ENCODE data around the gene PDE4D.

Gene PDE4D

GRCh38 chr5:59238126-59238902, 655.2 kb downstream of the PDE4D start:
- no peak for DNase-seq

DNA sequence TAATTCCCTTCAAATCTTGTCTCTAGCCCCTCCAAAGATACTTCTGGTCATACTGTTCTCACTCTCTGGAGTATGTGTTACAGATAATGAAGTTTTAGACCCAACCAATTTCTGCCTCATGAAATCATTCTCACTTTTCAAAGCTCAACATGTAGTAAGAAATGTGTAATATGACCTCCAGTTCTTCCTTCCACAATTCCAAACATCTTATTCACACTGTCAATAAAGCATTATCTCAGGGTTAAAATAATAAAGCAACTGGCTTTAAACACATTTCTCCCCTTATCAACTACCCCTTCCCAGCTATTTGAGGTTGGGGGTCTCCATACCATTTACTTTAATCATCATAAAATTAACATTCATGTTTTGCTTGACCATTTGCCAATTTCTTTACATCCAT, 656.5 kb downstream of the PDE4D start:
- no peak for DNase-seq

GRCh38 chr5:59236448-59236847, 657.1 kb downstream of the PDE4D start:
- no peak for DNase-seq

DNA sequence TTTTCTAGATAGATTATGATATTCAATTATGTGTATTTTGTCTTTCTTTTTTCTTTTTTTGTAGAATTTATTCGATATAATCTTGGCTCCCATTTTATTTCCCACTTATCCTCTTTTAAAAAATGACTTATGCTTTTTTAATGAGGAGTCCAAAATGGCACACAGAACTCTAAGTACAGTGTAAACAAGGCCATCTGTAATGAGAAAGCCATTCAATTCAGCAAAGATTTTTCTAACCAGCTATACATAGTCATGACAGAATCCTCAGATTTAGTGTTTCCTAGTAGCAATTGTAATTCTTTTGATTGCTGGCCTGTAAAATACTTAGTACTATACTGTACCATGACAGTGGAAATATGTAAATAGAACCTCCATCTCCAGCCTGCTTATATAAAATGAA, 659.3 kb downstream of the PDE4D start:
- DNase-seq = no peak

- no peak for DNase-seq
These were observed 662.1 kb downstream of the PDE4D start for GRCh38 chr5:59231221-59231931.

DNA sequence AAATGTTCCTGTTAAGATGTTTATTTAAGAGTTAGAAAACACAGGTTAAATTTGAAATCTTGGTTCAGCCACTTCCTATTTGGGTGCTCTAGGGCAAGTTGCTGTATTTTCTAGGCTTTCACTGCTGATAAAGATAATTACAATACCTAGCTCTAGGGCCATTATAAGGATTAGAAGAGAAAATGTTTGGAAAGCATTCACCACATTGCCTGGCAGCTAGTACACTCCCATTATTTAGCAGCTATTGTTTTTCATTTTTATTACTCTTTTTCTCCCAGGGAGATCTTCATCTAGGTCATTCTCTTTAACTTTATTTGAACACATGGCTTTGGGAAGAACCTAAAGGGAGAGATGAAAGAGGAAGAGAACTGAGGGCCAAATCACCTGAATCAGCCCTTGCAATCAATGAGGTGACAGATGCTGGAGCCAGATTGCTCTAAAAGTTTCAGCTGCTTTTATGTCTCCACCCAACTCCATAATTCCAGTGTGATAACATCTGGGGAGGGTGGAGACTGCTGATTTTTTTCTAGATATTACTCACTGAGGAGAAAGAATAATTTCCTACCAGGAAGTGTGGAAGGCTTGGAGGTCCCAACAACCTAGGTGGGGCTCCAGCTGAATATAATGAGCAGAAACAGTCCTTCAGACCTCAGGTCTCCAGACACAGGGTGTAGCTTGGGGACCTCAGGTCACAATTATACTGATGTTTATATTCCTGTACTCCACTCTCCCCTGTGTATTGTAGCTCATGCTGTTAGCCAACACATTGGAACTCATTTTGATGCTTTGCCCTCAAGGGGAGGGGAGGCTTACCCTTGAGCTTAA, 670.6 kb downstream of the PDE4D start:
- DNase-seq = no peak

DNA sequence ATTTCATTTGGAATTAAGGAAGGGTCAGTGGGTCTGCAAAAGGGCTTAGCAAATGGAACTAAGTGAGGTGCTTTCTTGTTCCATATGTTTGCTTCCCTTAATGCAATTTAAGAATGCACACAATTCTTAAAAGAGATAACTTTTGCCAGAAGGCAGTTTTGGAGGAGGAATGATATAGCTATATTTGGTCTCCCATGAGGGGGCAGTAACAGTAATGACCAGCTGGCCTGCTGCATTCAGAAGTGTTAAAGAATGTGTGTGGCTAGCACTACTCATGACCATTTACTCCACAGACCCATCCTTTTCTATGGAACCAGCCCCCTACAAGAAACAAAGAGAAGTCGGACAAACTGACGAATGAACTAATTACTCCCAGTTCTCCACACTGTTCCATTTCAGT, 671.8 kb downstream of the PDE4D start:
- DNase-seq = no peak

GRCh38 chr5:59218424-59219045, 675.0 kb downstream of the PDE4D start:
- DNase-seq = no peak

- DNase-seq = no peak
These were observed 676.7 kb downstream of the PDE4D start for GRCh38 chr5:59216841-59217240.

- no peak for DNase-seq
These were observed 680.9 kb downstream of the PDE4D start for GRCh38 chr5:59212596-59212995.

DNA sequence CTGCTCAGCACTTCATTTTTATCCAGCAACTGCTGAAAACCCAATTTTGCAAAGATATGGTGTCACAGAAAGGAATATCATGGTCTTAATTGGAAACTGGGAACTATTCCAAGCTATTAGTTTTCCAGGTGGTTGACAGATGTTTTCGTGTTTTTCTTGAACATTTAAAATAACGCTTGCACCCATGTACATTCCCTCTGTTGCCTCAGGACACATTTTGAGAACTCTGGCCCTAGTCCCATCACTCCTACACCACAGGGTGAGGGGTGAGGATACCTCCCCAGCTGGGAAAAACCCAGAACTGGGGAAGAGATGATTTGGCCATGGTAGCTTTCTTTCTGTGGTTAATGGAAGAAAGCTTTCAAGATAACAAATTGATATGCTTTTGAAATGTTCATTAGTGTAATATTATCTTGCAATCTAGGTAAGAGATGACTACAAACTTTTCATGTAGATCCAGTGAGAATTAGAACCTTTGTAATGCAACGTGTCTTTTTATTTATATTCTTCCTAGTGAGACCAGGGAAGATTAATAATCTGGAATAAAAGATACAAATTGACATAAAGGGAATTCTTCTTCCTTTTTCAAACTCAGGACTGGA, 683.7 kb downstream of the PDE4D start:
- no peak for DNase-seq

GRCh38 chr5:59208474-59208873, 685.1 kb downstream of the PDE4D start:
- DNase-seq = no peak

DNA sequence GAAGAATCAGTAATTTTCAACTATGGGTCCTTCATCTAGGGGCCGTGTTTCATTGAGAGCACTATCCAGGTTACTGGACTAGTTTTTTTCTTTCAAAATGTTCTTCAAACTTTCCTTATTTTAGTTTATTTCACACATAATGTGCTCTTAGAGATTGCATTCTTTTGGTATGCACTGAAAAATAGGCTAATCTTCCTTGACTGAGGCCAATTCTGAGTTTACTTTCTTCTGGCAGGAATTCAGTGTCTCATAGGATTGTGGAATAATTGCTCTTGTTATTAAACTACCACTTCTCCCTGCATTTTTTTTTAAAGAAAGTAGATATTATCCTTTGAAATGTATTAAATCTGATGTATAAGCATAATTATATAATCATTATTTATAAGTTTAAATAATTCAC, 686.1 kb downstream of the PDE4D start:
- no peak for DNase-seq

DNA sequence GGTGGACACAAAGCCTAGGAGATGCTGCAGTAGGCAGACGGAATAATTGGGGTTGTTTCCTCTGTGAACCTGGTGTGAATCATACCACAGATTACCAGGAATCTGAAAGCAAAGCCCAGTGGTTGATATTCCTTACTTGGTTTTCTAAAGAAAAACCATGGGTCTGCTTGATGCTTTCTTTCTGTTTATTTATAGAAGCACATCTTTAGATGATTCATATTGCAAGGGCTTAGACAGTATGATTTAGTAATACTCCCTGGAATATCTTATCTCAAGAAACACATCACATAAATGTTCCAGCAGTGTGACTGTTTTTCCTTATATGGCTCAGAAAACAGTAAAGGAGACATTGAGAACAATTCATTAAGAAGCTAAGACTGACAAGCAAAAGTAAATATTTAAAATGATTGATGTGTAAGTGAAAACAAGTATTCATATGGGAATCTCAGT, 687.4 kb downstream of the PDE4D start:
- no peak for DNase-seq

- DNase-seq = no peak
These were observed 689.2 kb downstream of the PDE4D start for GRCh38 chr5:59204114-59204897.

GRCh38 chr5:59199868-59200267, 693.7 kb downstream of the PDE4D start:
- DNase-seq = no peak

DNA sequence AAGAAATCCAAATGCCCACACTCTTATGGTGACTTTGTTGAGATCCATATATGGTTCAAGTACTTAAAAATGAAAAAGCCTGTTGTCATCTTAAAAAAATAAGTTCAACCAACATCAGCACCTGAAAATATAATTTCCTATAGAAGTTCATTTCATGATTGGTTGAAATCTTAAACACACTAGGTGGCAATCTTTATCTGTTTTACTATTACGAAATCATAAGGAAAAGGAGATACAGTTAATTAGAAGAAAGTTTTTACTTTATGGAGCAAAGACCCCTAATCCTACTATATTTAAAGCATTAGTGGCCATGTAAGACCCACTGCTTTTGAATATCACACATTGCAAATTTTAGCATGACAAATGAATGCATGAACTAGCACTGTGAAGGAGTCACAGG, 694.7 kb downstream of the PDE4D start:
- DNase-seq = no peak

DNA sequence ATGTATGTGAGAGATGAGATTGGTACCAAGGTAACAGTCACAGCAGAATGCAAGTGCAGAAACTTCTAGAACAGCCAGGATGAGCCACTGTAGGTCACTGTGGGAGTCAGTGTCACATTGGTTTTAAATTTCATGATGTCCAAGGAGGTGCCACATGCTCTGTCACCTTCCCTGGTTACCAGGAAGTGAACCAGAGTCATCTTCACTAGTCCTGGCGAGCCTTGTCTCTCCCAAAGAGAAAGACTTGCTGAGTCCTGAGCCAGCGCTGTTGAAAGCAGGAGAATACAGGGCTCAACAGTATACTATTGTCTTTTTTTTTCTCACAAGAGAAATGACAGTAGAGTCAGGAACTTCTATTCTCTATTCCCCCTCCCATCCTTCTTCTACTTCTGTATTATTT, 695.2 kb downstream of the PDE4D start:
- no peak for DNase-seq

GRCh38 chr5:59197911-59198310, 695.6 kb downstream of the PDE4D start:
- DNase-seq = no peak

- DNase-seq = no peak
These were observed 699.8 kb downstream of the PDE4D start for GRCh38 chr5:59193616-59194319.

- DNase-seq = no peak
These were observed 702.8 kb downstream of the PDE4D start for GRCh38 chr5:59190746-59191145.

All from activated T-cell treated with anti-CD3 and anti-CD28 coated beads, Interleukin-2, amount 50 U/mL, for 1 hour (primary cell).